ENCODE results near the gene TNS1.

DNA sequence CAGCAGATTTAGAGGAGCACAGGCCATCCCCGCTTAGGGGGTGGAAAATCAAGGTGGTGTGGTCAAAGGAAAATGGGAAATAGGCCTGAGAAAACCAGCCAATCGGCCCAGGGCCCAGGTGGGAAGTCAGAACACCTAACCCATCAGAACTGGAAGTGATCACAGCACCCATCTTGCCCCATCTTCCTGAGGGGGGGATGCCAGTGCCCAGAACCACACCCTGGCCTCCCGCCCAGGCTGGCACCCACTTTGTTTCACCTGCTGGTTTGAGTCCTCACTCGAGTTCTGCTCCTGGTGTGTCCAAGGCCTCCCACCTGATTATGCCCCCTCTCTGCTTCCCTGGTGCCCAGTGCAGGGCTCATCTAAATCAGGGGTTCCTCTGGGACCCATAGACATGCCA is 174.5 kb downstream of the TNS1 start:
- no peak for TF ChIP-seq EGR1 (conservative IDR thresholded peaks at IDR 0.05)
- TF ChIP-seq GTF3C2 (IDR thresholded peaks at IDR 0.05; ENCODE audit: borderline replicate concordance, extremely low read depth, insufficient read length), result no peak
- TF ChIP-seq SNRNP70 (optimal IDR thresholded peaks at IDR 0.05; ENCODE audit: low read depth, low read length), result no peak
- TF ChIP-seq EZH2 (IDR thresholded peaks at IDR 0.05; ENCODE audit: borderline replicate concordance, low read depth, low read length), result no peak
- TF ChIP-seq ZBTB7A (IDR thresholded peaks at IDR 0.05; ENCODE audit: borderline replicate concordance, control insufficient read depth, low read depth, low read length), result no peak
- no peak for TF ChIP-seq TAF1 (IDR thresholded peaks at IDR 0.05; ENCODE audit: control insufficient read depth, extremely low read depth, insufficient read depth, low read length, severe bottlenecking)
- no peak for TF ChIP-seq HDAC2 (IDR thresholded peaks at IDR 0.05)
- TF ChIP-seq ZNF696 (CRISPR knock-in tag; conservative IDR thresholded peaks at IDR 0.05), result no peak
- no peak for TF ChIP-seq SMAD3 (CRISPR knock-in tag; conservative IDR thresholded peaks at IDR 0.05)

Measured in K562 (cell line).